Liver (tissue), 9 donors: ENCODE data around the gene POLD2. TPM values are rescaled to one million over a fixed set of nuclear protein-coding genes. Genes with fewer than 3 reads are reported as not detected.

ENCODE experiments used
- DNase-seq: peaks from one replicate; pipeline ENCODE4 v3.0.0-alpha.2; 2017; ENCODE audit warnings: low spot score
- H3K27ac ChIP-seq, 2 donors: one replicate each; pipeline ENCODE4 v1.7.0; 2013; ENCODE audit warnings: inconsistent platforms in 2 of 2, low read length in 2 of 2, control low read depth in 1 of 2, low read depth in 1 of 2, mild to moderate bottlenecking in 1 of 2
- H3K27me3 ChIP-seq, 4 donors: one replicate each; pipeline versions ENCODE4 v1.6.1 to v1.7.0; 2013; ENCODE audit warnings: low read length in 3 of 4, inconsistent platforms in 1 of 4, mild to moderate bottlenecking in 1 of 4, moderate library complexity in 1 of 4; ENCODE audit not compliant: control insufficient read depth in 4 of 4, insufficient read depth in 4 of 4
- H3K36me3 ChIP-seq, 4 donors: one replicate each; pipeline versions ENCODE4 v1.6.1 to v1.7.0; 2013; ENCODE audit warnings: low read length in 3 of 4, mild to moderate bottlenecking in 3 of 4, low read depth in 1 of 4, moderate library complexity in 1 of 4; ENCODE audit not compliant: control insufficient read depth in 4 of 4, insufficient read depth in 3 of 4
- H3K4me1 ChIP-seq, 4 donors: one replicate each; pipeline versions ENCODE4 v1.6.1 to v1.7.0; 2013; ENCODE audit warnings: low read length in 3 of 4, mild to moderate bottlenecking in 3 of 4, moderate library complexity in 1 of 4; ENCODE audit not compliant: control insufficient read depth in 4 of 4, insufficient read depth in 4 of 4
- H3K4me3 ChIP-seq, 3 donors: one replicate each; pipeline versions ENCODE4 v1.6.1 to v1.7.0; 2013; ENCODE audit warnings: low read length in 3 of 3, control low read depth in 1 of 3, low read depth in 1 of 3, mild to moderate bottlenecking in 1 of 3
- H3K9ac ChIP-seq, 2 donors: one replicate each; pipeline ENCODE4 v1.7.0; 2013; ENCODE audit warnings: low read length in 2 of 2, mild to moderate bottlenecking in 2 of 2, moderate library complexity in 2 of 2, control low read depth in 1 of 2, low read depth in 1 of 2
- H3K9me3 ChIP-seq, 4 donors: one replicate each; pipeline versions ENCODE4 v1.6.1 to v1.7.0; 2013; ENCODE audit warnings: low read length in 3 of 4; ENCODE audit not compliant: control insufficient read depth in 4 of 4
- EGR1 ChIP-seq, 2 donors: IDR thresholded peaks; 2 replicates each; pipeline ENCODE4 v1.6.1; 2016 to 2018; ENCODE audit warnings: antibody characterized with exemption in 2 of 2, low read depth in 2 of 2
- FOXA1 ChIP-seq: IDR thresholded peaks from 2 replicates; pipeline ENCODE4 v1.6.1; 2016; ENCODE audit warnings: antibody characterized with exemption
- FOXA2 ChIP-seq: IDR thresholded peaks from 2 replicates; pipeline ENCODE4 v1.6.1; 2016; ENCODE audit warnings: antibody characterized with exemption
- GABPA ChIP-seq, 2 donors: IDR thresholded peaks in 1 of 2; conservative IDR thresholded peaks in 1 of 2; 2 replicates each; pipeline ENCODE4 v1.6.1; 2016; ENCODE audit warnings: antibody characterized with exemption in 2 of 2, mild to moderate bottlenecking in 1 of 2, moderate library complexity in 1 of 2
- HNF4A ChIP-seq, 2 donors: conservative IDR thresholded peaks; 2 replicates each; pipeline ENCODE4 v1.6.1; 2016; ENCODE audit warnings: antibody characterized with exemption in 2 of 2, mild to moderate bottlenecking in 2 of 2
- HNF4G ChIP-seq: IDR thresholded peaks from 2 replicates; pipeline ENCODE4 v1.6.1; 2016; ENCODE audit warnings: antibody characterized with exemption
- JUND ChIP-seq, 2 donors: IDR thresholded peaks; 2 replicates each; pipeline ENCODE4 v1.6.1; 2016; ENCODE audit warnings: antibody characterized with exemption in 2 of 2
- NR2F2 ChIP-seq: IDR thresholded peaks from 2 replicates; pipeline ENCODE4 v1.6.1; 2016; ENCODE audit warnings: antibody characterized with exemption
- RAD21 ChIP-seq, 2 donors: IDR thresholded peaks; 2 replicates each; pipeline ENCODE4 v1.6.1; 2016; ENCODE audit warnings: antibody characterized with exemption in 2 of 2, mild to moderate bottlenecking in 2 of 2
- RXRA ChIP-seq, 2 donors: IDR thresholded peaks; 2 replicates each; pipeline ENCODE4 v1.6.1; 2017 to 2018; ENCODE audit warnings: antibody characterized with exemption in 2 of 2, mild to moderate bottlenecking in 1 of 2
- SP1 ChIP-seq: IDR thresholded peaks from 2 replicates; pipeline ENCODE4 v1.6.1; 2018; ENCODE audit warnings: antibody characterized with exemption, mild to moderate bottlenecking
- TAF1 ChIP-seq: conservative IDR thresholded peaks from 2 replicates; pipeline ENCODE4 v1.6.1; 2016; ENCODE audit warnings: antibody characterized with exemption, mild to moderate bottlenecking
- YY1 ChIP-seq: IDR thresholded peaks from 2 replicates; pipeline ENCODE4 v1.6.1; 2016; ENCODE audit warnings: antibody characterized with exemption, mild to moderate bottlenecking
- whole genome bisulfite sequencing: extraction: QIAGEN DNeasy Blood & Tissue Kit; methylation state at CpG from one replicate; pipeline ENCODE4 v1.1.7; 2013; 5-methylcytosine and 5-hydroxymethylcytosine counted together
- polyA plus RNA-seq, 2 donors: library from polyadenylated mRNA; stranded (reverse) in 1 of 2; unstranded in 1 of 2; fragments of 200-250 nt in 1 of 2; fragments of >200 nt in 1 of 2; fragmentation: Nextera tagmentation in 1 of 2; extraction: Ambion mirVana in 1 of 2; gene quantifications; one replicate each; pipeline versions ENCODE4 v1.2.1 to v1.2.3, GENCODE V29; 2013 to 2015
- total RNA-seq, 2 donors: library from RNA; depleted of rRNA; stranded (reverse); fragments of >200 nt; gene quantifications; one replicate each; pipeline ENCODE4 v1.2.3, GENCODE V29; 2014
- TF ChIP-seq, protein P1 (sequence below): IDR thresholded peaks from 2 replicates; pipeline ENCODE4 v1.6.1; 2016; ENCODE audit warnings: antibody characterized with exemption
- TF ChIP-seq, protein P2 (sequence below): IDR thresholded peaks from 2 replicates; pipeline ENCODE4 v1.6.1; 2016; ENCODE audit warnings: antibody characterized with exemption
- TF ChIP-seq, protein P3 (sequence below): IDR thresholded peaks from 2 replicates; pipeline ENCODE4 v1.6.1; 2016; ENCODE audit warnings: antibody characterized with exemption, mild to moderate bottlenecking
- TF ChIP-seq, protein P4 (sequence below): fragments of 150-350 bp; IDR thresholded peaks from 2 replicates; pipeline ENCODE4 v1.5.1; 2017; ENCODE audit warnings: improper control_type of control experiment, low read depth, low read length; ENCODE audit not compliant: missing input control
- TF ChIP-seq, protein P5 (sequence below): IDR thresholded peaks from 2 replicates; pipeline ENCODE4 v1.6.1; 2016; ENCODE audit warnings: antibody characterized with exemption
- donor health status: healthy.
- donor health status: healthy.
- donor health status: healthy.
- donor health status: healthy.
- donor health status: healthy.

Gene POLD2
- total and polyA plus RNA-seq, 4 donors, result 53.9 to 101 (median 85.3) TPM

DNA sequence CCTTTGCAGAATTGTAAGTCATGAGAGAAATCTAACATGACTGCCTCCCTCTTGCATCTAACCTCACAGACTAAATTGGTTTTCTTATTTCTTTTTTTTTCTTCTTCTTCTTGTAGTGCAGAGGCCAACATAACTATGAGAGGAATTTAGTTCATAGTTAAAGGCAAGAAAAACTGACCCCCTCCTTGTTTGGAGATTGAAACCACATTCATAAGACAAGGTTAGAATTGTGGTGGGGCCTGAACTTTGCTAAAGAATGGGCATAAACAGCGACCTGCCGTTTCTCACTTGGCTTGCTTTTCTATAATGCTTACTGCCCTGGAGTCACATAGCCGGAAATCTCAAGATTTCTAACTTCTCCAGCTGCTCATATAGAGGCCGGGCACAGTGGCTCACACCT lies 38.6 kb downstream of the POLD2 start:
- Histone ChIP-seq H3K4me1 (peaks cover 4 to 37% (median 21%) of the 10 kb centered on the region in 4 donors), H3K4me3 (no peak overlapping the region), H3K27me3 (no peaks in the 10 kb centered on the region), H3K27ac (no peak overlapping the region), H3K9ac (no peak overlapping the region), H3K9me3 (no peaks in the 10 kb centered on the region), H3K36me3 (peaks cover 0 to 8% (median 1%) of the 10 kb centered on the region in 4 donors)
- TF ChIP-seq, protein P1, sequence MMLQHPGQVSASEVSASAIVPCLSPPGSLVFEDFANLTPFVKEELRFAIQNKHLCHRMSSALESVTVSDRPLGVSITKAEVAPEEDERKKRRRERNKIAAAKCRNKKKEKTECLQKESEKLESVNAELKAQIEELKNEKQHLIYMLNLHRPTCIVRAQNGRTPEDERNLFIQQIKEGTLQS, result no peak
- TF ChIP-seq JUND (IDR thresholded peaks at IDR 0.05) (no peak), HNF4A (conservative IDR thresholded peaks at IDR 0.05) (no peak), FOXA2 (no peak), EGR1 (IDR thresholded peaks at IDR 0.05; ENCODE audit: low read depth in 2 of 2) (no peak), YY1 (no peak), RXRA (IDR thresholded peaks at IDR 0.05) (no peak), RAD21 (IDR thresholded peaks at IDR 0.05) (no peak), GABPA (IDR thresholded peaks at IDR 0.05 in 1 of 2, conservative IDR thresholded peaks at IDR 0.05 in 1 of 2) (no peak), FOXA1 (no peak), TAF1 (no peak), NR2F2 (no peak), SP1 (no peak), HNF4G (no peak)
- TF ChIP-seq, protein P2, sequence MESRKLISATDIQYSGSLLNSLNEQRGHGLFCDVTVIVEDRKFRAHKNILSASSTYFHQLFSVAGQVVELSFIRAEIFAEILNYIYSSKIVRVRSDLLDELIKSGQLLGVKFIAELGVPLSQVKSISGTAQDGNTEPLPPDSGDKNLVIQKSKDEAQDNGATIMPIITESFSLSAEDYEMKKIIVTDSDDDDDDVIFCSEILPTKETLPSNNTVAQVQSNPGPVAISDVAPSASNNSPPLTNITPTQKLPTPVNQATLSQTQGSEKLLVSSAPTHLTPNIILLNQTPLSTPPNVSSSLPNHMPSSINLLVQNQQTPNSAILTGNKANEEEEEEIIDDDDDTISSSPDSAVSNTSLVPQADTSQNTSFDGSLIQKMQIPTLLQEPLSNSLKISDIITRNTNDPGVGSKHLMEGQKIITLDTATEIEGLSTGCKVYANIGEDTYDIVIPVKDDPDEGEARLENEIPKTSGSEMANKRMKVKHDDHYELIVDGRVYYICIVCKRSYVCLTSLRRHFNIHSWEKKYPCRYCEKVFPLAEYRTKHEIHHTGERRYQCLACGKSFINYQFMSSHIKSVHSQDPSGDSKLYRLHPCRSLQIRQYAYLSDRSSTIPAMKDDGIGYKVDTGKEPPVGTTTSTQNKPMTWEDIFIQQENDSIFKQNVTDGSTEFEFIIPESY, result no peak
- TF ChIP-seq, protein P3, sequence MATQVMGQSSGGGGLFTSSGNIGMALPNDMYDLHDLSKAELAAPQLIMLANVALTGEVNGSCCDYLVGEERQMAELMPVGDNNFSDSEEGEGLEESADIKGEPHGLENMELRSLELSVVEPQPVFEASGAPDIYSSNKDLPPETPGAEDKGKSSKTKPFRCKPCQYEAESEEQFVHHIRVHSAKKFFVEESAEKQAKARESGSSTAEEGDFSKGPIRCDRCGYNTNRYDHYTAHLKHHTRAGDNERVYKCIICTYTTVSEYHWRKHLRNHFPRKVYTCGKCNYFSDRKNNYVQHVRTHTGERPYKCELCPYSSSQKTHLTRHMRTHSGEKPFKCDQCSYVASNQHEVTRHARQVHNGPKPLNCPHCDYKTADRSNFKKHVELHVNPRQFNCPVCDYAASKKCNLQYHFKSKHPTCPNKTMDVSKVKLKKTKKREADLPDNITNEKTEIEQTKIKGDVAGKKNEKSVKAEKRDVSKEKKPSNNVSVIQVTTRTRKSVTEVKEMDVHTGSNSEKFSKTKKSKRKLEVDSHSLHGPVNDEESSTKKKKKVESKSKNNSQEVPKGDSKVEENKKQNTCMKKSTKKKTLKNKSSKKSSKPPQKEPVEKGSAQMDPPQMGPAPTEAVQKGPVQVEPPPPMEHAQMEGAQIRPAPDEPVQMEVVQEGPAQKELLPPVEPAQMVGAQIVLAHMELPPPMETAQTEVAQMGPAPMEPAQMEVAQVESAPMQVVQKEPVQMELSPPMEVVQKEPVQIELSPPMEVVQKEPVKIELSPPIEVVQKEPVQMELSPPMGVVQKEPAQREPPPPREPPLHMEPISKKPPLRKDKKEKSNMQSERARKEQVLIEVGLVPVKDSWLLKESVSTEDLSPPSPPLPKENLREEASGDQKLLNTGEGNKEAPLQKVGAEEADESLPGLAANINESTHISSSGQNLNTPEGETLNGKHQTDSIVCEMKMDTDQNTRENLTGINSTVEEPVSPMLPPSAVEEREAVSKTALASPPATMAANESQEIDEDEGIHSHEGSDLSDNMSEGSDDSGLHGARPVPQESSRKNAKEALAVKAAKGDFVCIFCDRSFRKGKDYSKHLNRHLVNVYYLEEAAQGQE, result no peak
- TF ChIP-seq, protein P4, sequence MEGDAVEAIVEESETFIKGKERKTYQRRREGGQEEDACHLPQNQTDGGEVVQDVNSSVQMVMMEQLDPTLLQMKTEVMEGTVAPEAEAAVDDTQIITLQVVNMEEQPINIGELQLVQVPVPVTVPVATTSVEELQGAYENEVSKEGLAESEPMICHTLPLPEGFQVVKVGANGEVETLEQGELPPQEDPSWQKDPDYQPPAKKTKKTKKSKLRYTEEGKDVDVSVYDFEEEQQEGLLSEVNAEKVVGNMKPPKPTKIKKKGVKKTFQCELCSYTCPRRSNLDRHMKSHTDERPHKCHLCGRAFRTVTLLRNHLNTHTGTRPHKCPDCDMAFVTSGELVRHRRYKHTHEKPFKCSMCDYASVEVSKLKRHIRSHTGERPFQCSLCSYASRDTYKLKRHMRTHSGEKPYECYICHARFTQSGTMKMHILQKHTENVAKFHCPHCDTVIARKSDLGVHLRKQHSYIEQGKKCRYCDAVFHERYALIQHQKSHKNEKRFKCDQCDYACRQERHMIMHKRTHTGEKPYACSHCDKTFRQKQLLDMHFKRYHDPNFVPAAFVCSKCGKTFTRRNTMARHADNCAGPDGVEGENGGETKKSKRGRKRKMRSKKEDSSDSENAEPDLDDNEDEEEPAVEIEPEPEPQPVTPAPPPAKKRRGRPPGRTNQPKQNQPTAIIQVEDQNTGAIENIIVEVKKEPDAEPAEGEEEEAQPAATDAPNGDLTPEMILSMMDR, result no peak
- TF ChIP-seq, protein P5, sequence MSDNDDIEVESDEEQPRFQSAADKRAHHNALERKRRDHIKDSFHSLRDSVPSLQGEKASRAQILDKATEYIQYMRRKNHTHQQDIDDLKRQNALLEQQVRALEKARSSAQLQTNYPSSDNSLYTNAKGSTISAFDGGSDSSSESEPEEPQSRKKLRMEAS, result no peak
- WGBS, result 82% methylated on average over 4 of the region's 4 CpGs
- DNase-seq, result no peak
